Ectodermal cell (in vitro differentiated cells): ENCODE results near the gene PRODH.
"Not testable (repeated sequence)": the region's sequence is repeated elsewhere in the genome, so short reads cannot be mapped to it uniquely, and the experiment has no call there.

Experiments
- H3K27ac ChIP-seq: 2 replicates; pipeline ENCODE4 v1.7.0; 2013; ENCODE audit warnings: mild to moderate bottlenecking, low read depth, low read length; ENCODE audit not compliant: insufficient read depth, poor library complexity, severe bottlenecking
- H3K27me3 ChIP-seq: 2 replicates; pipeline ENCODE4 v1.7.0; 2013; ENCODE audit warnings: mild to moderate bottlenecking, low read length; ENCODE audit not compliant: insufficient read depth, control insufficient read depth, poor library complexity, severe bottlenecking
- H3K36me3 ChIP-seq: one replicate; pipeline ENCODE4 v1.7.0; 2013; ENCODE audit warnings: low read length; ENCODE audit not compliant: control insufficient read depth, insufficient read depth
- H3K4me1 ChIP-seq: one replicate; pipeline ENCODE4 v1.7.0; 2013; ENCODE audit warnings: low read length; ENCODE audit not compliant: control insufficient read depth, insufficient read depth
- H3K4me3 ChIP-seq: 2 replicates; pipeline ENCODE4 v1.7.0; 2013; ENCODE audit warnings: low read depth, low read length, control low read depth; ENCODE audit not compliant: insufficient read depth
- H3K9me3 ChIP-seq: 2 replicates; pipeline ENCODE4 v1.7.0; 2013; ENCODE audit warnings: mild to moderate bottlenecking, low read length, moderate library complexity; ENCODE audit not compliant: control insufficient read depth
- WGBS, 2 experiments: methylation state at CpG; one replicate each; pipeline ENCODE4 v1.1.7; 2013; ENCODE audit warnings: missing lambda C conversion rate in 2 of 2; 5-methylcytosine and 5-hydroxymethylcytosine counted together

PRODH gene

DNA sequence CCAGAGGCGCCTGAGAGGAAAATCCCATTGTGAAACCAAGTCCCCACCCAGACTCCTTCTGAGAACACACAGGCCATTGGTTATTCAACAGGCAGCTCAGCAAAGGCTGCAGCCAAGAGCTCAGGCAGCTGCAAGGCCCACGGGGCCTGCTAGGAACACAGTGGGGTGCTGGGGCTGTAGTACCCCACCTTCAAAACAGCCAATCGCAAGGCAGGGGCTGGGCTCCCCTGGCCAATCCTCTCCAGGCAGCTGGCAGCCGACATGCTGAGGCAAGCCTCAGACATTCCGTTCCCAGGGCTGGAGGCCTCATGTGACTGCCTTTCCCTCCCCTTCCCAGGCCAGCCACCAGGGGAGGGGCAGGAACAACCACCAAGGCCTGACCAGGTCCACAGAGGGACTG lies 6.6 kb downstream of the PRODH start:
- H3K36me3 ChIP-seq: no peaks in the 10 kb centered on the region
- H3K9me3 ChIP-seq: no peaks in the 10 kb centered on the region
- no CpG with 5 or more reads among the region's 5 CpGs for WGBS, 2 experiments
- no peaks in the 10 kb centered on the region for H3K4me1 ChIP-seq
- H3K27me3 ChIP-seq: no peaks in the 10 kb centered on the region
- no peak overlapping the region for H3K27ac ChIP-seq
- no peak overlapping the region for H3K4me3 ChIP-seq

DNA sequence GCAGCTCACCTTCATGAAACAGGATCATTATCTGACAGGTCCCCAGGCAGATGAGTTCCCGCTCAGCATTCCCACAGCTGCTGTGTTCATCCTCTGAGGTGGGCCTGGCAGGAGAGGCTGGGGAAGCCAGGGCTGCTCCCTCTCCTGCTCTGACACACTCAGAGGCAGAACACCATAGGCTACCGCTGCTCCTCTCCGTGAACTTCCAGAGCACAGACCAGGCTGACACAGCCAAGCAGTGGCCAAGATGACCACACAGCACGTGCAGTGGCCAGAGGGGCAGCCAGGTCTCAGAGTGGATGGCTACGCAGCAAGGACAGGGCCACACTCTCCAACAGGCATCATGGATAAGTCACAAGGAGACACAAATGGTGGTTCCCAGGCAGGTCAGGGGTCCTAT lies 8.5 kb downstream of the PRODH start:
- no peak overlapping the region for H3K4me3 ChIP-seq
- H3K27me3 ChIP-seq: no peaks in the 10 kb centered on the region
- no peaks in the 10 kb centered on the region for H3K9me3 ChIP-seq
- WGBS, 2 experiments: no CpG with 5 or more reads among the region's 5 CpGs
- H3K36me3 ChIP-seq: no peaks in the 10 kb centered on the region
- no peak overlapping the region for H3K27ac ChIP-seq
- no peaks in the 10 kb centered on the region for H3K4me1 ChIP-seq

- Histone ChIP-seq H3K9me3 (no peaks in the 10 kb centered on the region), H3K36me3 (no peaks in the 10 kb centered on the region), H3K27me3 (no peaks in the 10 kb centered on the region), H3K4me3 (no peak overlapping the region), H3K27ac (no peak overlapping the region), H3K4me1 (no peaks in the 10 kb centered on the region)
- no CpG with 5 or more reads among the region's 4 CpGs for WGBS, 2 experiments
Measured at GRCh38 chr22:18927020-18927419, 9.1 kb downstream of the PRODH start.

GRCh38 chr22:18925368-18926064 lies 10.6 kb downstream of the PRODH start:
- H3K36me3 ChIP-seq: no peaks in the 10 kb centered on the region
- H3K4me1 ChIP-seq: no peaks in the 10 kb centered on the region
- no peaks in the 10 kb centered on the region for H3K27me3 ChIP-seq
- H3K27ac ChIP-seq: no peak overlapping the region
- no peaks in the 10 kb centered on the region for H3K9me3 ChIP-seq
- no CpG with 5 or more reads among the region's 20 CpGs for WGBS, 2 experiments
- H3K4me3 ChIP-seq: no peak overlapping the region

DNA sequence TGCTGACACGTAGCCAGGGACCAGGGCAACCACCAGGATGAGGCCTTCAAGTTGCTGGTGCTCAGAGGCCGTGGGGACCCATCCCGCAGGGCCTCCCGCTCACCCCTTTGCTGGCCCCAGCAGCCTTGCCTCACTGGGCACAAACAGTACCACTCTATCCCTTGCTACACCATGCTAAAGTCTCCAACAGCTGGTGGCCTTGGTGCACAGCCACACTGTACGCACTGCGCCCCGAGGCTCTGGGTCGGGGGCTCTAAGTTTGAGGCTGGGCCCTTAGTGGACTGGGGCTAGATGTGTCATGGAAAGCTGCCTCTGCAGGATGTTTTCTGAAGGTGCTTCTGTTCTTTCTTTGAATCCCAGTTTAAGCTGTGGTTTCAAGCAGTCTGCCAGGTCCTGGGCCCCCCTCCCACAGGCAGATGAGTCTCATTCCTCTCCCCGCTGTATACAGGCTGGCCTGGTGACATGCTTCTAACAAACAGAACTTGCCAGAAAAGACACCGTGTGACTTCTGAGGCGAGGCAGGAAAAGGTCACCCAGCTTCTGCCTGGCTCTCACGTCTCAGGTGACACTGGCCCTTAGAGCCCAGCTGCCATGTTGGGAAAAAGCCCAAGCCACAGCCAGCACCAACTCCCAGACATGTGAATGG lies 15.7 kb downstream of the PRODH start:
- not testable (repeated sequence) for H3K4me1 ChIP-seq, H3K27me3 ChIP-seq, H3K36me3 ChIP-seq, H3K4me3 ChIP-seq, H3K27ac ChIP-seq, H3K9me3 ChIP-seq
- WGBS, 2 experiments: no CpG with 5 or more reads among the region's 12 CpGs

DNA sequence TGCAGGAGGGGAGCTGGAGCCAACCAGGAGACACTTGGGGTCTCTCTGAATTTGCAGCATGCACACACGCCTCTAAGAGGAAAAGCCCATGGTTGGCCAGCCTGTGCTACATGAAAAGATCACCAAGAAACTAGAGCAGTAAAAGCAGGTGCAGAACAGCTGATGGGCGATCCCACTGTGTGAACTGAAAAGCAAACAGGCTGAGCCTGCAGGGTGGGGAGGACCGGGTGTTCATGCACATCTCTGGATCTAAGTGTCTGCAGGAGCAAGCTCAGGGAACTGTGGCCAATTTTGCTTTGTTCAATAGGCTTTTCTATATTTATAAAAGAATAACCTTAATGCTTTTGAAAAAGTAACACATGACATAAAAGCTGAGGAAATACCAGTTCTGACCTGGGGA lies 18.3 kb downstream of the PRODH start:
- not testable (repeated sequence) for H3K36me3 ChIP-seq, H3K4me3 ChIP-seq, H3K9me3 ChIP-seq, H3K27ac ChIP-seq, H3K4me1 ChIP-seq, H3K27me3 ChIP-seq
- no CpG with 5 or more reads among the region's 3 CpGs for WGBS, 2 experiments

- H3K4me3 ChIP-seq, H3K36me3 ChIP-seq, H3K4me1 ChIP-seq, H3K27ac ChIP-seq, H3K9me3 ChIP-seq, H3K27me3 ChIP-seq: not testable (repeated sequence)
- WGBS, 2 experiments: no CpG with 5 or more reads among the region's 9 CpGs
Measured at GRCh38 chr22:18915550-18915949, 20.5 kb downstream of the PRODH start.

GRCh38 chr22:18914558-18914957 lies 21.5 kb downstream of the PRODH start:
- not testable (repeated sequence) for H3K4me1 ChIP-seq, H3K36me3 ChIP-seq, H3K27me3 ChIP-seq, H3K27ac ChIP-seq, H3K4me3 ChIP-seq, H3K9me3 ChIP-seq
- no CpG with 5 or more reads among the region's 10 CpGs for WGBS, 2 experiments

DNA sequence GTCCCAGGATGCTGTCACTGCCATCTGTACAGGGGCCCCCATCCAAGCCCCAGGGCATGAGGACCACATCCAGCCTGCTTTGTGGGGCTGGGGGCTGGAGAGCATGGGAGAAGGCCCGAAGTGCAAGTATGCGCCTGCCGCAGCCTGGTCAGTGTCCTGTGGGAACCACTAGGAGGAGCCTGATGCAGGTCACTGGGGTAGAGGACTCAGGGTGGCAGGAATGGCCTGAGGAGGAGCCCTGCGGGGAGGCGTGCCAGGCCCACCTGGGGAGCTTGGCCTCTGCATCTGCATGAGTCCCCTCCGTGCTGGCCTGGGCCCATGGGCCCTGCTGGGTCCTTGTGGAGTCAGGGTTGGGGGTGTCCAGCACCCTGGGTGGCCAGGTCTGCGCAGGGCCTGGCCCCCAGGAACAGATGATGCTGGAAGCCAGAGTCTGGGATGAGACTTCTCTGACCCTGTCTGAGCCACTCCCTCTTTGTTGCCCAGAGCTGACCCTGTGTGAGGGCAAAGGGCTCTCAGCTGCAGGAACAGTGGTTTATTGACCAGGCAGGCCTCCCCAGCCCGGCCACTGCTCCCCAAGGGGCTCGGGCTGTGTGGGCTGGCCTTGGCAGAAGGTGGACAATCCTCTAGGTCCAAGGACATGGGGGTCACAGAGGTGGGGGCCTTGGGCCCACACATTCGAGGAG lies 23.7 kb downstream of the PRODH start:
- WGBS, 2 experiments: no CpG with 5 or more reads among the region's 10 CpGs
- not testable (repeated sequence) for H3K36me3 ChIP-seq, H3K27ac ChIP-seq, H3K4me1 ChIP-seq, H3K4me3 ChIP-seq, H3K9me3 ChIP-seq, H3K27me3 ChIP-seq

DNA sequence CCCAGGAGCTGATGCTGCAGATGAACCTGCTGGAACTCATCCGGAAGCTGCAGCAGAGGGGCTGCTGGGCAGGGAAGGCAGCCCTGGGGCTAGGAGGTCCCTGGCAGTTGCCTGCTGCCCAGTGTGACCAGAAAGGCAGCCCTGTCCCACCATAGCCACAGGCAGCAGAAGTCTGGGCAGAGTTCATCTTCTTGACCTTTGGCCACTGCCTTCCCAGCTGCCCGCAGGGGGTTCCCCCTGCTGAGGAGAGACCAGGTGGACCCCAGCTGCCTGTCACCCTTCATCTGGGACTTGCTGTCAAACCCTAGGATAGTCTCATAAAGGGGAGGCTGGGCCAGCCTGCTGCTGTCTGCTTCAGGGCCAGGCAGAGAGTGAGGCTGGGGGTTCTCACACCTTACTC lies 24.6 kb downstream of the PRODH start:
- WGBS, 2 experiments: no CpG with 5 or more reads among the region's 2 CpGs

More for the DNA sequence above, 24.6 kb downstream of the PRODH start:
- H3K36me3 ChIP-seq, H3K27ac ChIP-seq, H3K4me3 ChIP-seq, H3K4me1 ChIP-seq, H3K27me3 ChIP-seq, H3K9me3 ChIP-seq: not testable (repeated sequence)
